ENCODE results near the gene LELP1. TPM values are rescaled to one million over a fixed set of nuclear protein-coding genes. Genes with fewer than 3 reads are reported as not detected.

Gene LELP1
- total RNA-seq, result not detected in 2 replicates
- long read RNA-seq, result 0 reads

GRCh38 chr1:153203130-153203529 is at the start of gene LELP1:
Gene LELP1 (plus strand): TSS chr1:153203430. CDS start chr1:153204708, 1,278 bp downstream.
- H3K9me3 Mint-ChIP-seq (ENCODE audit: unreplicated experiment), result no peaks in the 10 kb centered on the region
- TF ChIP-seq CTCF (IDR thresholded peaks at IDR 0.05), result no peak
- H3K36me3 Mint-ChIP-seq (ENCODE audit: unreplicated experiment), result no peaks in the 10 kb centered on the region
- no peaks in the 10 kb centered on the region for H3K4me1 Mint-ChIP-seq (ENCODE audit: unreplicated experiment)
- no peak within 1 kb of the TSS for H3K4me3 Mint-ChIP-seq (ENCODE audit: unreplicated experiment)
- no peak within 1 kb of the TSS for H3K27ac Mint-ChIP-seq (ENCODE audit: unreplicated experiment)
- no peak for DNase-seq (ENCODE audit: extremely low spot score, unreplicated experiment)
- H3K27me3 Mint-ChIP-seq (ENCODE audit: unreplicated experiment), result no peaks in the 10 kb centered on the region

- H3K36me3 Mint-ChIP-seq (ENCODE audit: unreplicated experiment), result no peaks in the 10 kb centered on the region
- no peak overlapping the region for H3K4me3 Mint-ChIP-seq (ENCODE audit: unreplicated experiment)
- no peaks in the 10 kb centered on the region for H3K4me1 Mint-ChIP-seq (ENCODE audit: unreplicated experiment)
- TF ChIP-seq CTCF (IDR thresholded peaks at IDR 0.05), result no peak
- no peak overlapping the region for H3K27ac Mint-ChIP-seq (ENCODE audit: unreplicated experiment)
- no peaks in the 10 kb centered on the region for H3K27me3 Mint-ChIP-seq (ENCODE audit: unreplicated experiment)
- no peaks in the 10 kb centered on the region for H3K9me3 Mint-ChIP-seq (ENCODE audit: unreplicated experiment)
- DNase-seq (ENCODE audit: extremely low spot score, unreplicated experiment), result no peak
Observed at GRCh38 chr1:153155541-153155940, 47.7 kb upstream of the LELP1 start.

GRCh38 chr1:153168686-153169085 is 34.5 kb upstream of the LELP1 start:
- H3K27ac Mint-ChIP-seq (ENCODE audit: unreplicated experiment), result no peak overlapping the region
- no peak for TF ChIP-seq CTCF (IDR thresholded peaks at IDR 0.05)
- no peak overlapping the region for H3K4me3 Mint-ChIP-seq (ENCODE audit: unreplicated experiment)
- H3K27me3 Mint-ChIP-seq (ENCODE audit: unreplicated experiment), result no peaks in the 10 kb centered on the region
- no peaks in the 10 kb centered on the region for H3K4me1 Mint-ChIP-seq (ENCODE audit: unreplicated experiment)
- no peak for DNase-seq (ENCODE audit: extremely low spot score, unreplicated experiment)
- no peaks in the 10 kb centered on the region for H3K9me3 Mint-ChIP-seq (ENCODE audit: unreplicated experiment)
- H3K36me3 Mint-ChIP-seq (ENCODE audit: unreplicated experiment), result no peaks in the 10 kb centered on the region

GRCh38 chr1:153174624-153175023 is 28.6 kb upstream of the LELP1 start:
- no peak for DNase-seq (ENCODE audit: extremely low spot score, unreplicated experiment)
- no peak for TF ChIP-seq CTCF (IDR thresholded peaks at IDR 0.05)
- Mint-ChIP-seq H3K4me3 (ENCODE audit: unreplicated experiment) (no peak overlapping the region), H3K27me3 (ENCODE audit: unreplicated experiment) (no peaks in the 10 kb centered on the region), H3K27ac (ENCODE audit: unreplicated experiment) (no peak overlapping the region), H3K36me3 (ENCODE audit: unreplicated experiment) (no peaks in the 10 kb centered on the region), H3K4me1 (ENCODE audit: unreplicated experiment) (no peaks in the 10 kb centered on the region), H3K9me3 (ENCODE audit: unreplicated experiment) (no peaks in the 10 kb centered on the region)

GRCh38 chr1:153178922-153179321 is 24.3 kb upstream of the LELP1 start:
- no peak for TF ChIP-seq CTCF (IDR thresholded peaks at IDR 0.05)
- Mint-ChIP-seq H3K9me3 (ENCODE audit: unreplicated experiment) (no peaks in the 10 kb centered on the region), H3K4me1 (ENCODE audit: unreplicated experiment) (no peaks in the 10 kb centered on the region)

More at GRCh38 chr1:153178922-153179321, 24.3 kb upstream of the LELP1 start:
- Mint-ChIP-seq H3K4me3 (ENCODE audit: unreplicated experiment) (no peak overlapping the region), H3K27ac (ENCODE audit: unreplicated experiment) (no peak overlapping the region), H3K27me3 (ENCODE audit: unreplicated experiment) (no peaks in the 10 kb centered on the region), H3K36me3 (ENCODE audit: unreplicated experiment) (no peaks in the 10 kb centered on the region)
- no peak for DNase-seq (ENCODE audit: extremely low spot score, unreplicated experiment)

All from osteocyte (in vitro differentiated cells).